NCI-H748 treated with DMSO at 0.1 percent for 48 hours (cell line): ENCODE data around the gene MSANTD3.
"Not testable (repeated sequence)": the region's sequence is repeated elsewhere in the genome, so short reads cannot be mapped to it uniquely, and the experiment has no call there.

Source experiments
- DNase-seq: peaks from one replicate; lab custom pipeline; 2025; lab: John Stamatoyannopoulos, UW

Gene MSANTD3

DNA sequence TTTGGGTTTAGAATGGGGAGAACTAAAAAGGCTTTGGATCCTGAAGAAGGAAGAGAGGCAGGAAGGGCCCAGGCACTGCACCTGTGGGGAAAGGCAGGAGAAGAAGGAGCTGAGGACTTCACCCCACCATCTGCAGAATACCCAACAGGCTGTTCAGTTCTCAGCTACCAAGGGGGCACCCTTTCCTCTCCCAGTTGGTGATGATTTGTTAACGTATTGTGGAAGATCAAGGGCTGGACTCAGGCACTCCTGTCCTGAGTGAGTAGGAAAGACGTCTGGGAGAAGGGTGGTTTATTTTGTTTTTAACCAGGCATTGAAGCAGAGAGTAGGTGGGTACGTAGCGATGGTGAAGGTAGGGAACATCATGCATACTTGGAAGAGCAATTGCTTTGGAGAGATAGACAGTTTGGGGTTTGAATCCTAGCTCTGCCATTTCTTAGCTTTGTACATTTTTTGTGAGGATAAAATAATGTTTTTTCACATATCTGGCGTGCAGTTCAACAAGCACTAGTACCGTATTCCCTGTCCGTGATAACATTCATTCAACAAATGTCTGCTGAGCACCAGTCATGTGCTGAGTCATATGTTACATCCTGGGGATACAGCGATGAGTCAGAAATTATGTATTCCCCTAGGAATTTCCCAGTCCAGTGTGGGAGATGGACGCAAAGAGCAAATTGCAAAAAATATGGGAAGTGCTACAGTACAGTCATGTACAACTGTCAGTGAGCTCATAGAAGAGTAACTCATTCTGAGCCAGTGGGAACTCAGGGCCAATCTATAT lies 2.1 kb downstream of the MSANTD3 start:
- DNase-seq, result no peak

DNA sequence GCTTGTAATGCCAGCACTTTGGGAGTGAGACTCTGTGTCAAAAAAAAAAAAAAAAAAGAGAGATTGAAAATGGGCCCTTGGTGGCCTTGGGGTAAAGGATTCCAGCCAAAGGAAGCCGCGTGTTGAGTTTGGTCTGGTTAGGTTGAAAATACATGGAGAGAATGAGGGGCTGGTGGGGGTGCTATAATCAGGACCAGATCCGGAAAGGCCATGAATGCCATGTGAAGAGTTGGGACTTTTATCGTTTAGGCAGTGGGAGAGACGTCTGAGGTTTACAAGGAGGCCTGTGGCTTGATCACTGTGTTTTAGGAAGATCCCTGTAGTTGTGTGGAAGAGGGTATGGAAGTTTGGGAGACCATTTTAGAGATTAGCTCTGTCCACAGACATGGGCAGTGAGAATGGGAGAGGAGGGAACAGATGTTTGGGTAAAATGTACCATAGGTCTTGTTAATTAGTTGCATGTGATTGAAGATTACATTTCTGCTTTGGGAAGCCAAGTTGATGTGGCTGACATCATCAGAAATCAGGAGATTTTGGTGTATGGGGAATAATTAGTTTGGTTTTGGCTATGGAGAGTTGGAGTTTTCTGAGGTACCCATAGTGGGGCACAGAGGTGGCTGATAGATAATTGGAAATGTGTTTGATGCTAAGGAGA lies 3.5 kb downstream of the MSANTD3 start:
- DNase-seq, result no peak

DNA sequence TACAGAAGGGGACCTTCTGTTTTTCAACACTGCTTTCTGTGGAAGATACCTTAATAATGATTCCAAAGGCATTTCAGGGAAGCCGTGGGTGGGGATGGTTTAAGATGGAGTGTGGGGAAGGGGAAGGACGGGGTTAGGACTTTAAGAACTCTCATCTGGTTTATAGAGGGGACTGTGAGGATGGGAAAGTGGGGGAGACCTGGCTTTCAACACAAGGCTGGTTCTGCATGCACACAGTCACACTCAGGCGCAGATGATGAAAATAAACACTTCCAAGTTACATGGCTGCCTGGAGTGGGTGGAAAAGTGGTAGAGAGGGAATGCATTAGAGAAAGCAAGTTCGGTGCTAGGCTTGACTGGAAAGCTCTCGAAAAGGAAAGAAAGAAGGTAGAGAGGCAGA lies 4.9 kb downstream of the MSANTD3 start:
- DNase-seq, result no peak

DNA sequence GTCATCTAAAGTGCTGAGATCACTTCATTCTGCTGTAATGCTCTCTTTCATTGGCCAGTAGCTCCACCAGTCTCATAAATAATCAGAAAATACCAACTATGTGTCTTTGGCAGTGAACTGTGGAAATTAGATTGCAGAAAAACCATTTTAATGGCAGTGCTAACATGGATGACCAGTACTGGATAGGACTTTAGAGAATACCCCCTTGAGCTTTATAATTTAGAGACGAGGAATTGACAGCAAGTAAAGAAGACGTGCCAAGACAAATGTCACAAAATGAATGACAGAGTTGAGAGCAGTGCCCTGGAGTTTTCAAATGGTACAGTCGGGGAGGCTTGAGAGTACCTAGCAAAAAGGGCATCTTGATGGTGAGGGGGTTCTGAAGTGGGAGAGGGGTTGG lies 5.8 kb downstream of the MSANTD3 start:
- DNase-seq, result no peak

DNA sequence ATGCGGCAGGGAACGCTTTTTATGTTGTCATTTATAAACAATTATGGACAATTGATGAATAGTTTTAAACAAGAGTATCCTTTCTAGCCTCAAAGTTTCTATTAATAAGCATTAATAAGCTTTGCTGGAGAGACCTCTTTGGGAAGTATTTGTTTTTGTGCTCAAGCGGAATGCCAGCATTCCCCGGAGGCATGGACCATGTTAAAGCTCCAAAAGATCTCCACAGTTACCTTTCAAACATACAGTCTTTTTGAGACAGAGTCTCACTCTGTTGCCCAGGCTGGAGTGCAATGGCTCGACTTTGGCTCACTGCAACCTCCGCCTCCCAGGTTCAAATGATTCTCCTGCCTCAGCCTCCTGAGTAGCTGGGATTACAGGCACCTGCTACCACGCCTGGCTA lies 9.6 kb downstream of the MSANTD3 start:
- DNase-seq, result no peak

DNA sequence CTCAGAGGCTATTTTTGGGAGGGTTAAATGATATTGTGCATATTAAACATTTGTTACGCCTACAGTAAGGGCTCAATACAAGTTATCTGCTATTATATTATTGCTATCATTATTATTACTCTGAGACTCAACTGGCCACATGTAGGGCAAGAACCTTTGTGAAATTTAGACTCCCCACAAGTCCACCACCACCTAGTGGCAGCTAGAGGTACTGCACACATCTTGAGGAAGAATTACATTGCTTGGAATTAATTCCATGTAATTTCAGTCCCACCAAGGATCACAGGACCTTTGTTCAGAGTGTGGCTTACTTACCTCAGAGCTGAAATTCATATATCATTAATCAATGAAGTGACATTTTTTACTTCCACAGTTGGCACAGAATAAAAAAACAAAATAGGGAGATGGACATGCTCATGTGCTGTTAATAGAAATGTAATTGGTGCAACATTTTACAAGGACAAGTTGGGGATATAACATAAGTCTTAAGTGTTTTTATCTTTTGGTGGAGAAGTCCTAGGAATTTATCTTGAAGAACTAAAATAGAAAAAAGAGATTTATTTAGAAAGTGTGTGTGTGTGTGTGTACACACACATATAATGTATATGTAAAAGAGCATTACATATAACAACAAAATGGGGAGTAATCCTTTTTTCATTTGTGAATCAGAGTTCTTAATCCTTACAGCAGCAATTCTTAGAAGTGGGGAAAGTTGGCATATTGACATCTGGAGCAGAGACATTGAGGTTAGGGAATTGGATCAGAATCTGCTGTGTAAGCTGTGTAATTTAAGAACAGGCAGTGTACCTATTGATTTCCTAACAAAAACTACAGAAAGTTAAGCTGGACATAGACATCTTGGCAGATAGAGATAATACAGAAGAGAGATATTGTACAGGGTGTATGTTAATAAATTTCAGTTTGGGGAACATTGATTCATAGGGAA lies 11.2 kb downstream of the MSANTD3 start:
- DNase-seq, result peak; percentile 27

DNA sequence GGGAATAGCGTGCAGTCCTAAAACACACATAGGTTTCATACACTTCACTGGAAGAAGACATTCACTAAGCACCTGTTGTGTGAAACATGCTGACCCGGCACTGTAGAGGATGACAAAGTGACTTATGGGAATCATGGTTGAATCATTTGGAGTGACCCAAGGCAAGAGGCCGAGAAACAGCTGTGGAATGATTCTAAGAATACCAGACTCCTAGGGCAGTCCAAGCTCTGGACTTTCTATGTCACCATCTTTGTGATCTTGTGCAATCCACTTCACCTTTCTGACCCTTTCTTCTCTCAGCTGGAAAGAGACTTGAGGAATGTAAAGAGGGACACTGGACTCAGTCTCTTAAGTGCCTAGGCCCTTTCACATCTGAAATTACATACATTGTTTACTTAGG lies 13.1 kb downstream of the MSANTD3 start:
- no peak for DNase-seq

DNA sequence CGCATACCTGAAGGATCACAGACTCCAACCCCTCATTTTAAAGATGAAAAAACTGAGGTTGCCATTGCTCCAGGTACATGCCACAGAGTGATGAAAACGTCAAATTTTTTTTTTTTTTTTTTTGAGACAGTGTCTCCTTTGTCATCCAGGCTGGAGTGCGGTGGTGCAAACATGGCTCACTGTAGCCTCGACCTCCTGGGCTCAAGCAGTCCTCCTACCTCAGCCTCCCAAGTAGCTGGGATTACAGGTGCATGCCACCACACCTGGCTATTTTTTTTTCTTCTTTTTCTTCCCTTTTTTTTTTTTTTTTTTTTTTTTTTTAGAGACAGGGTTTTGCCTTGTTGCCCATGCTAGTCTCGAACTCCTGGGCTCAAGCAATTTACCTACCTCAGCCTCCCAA lies 13.5 kb downstream of the MSANTD3 start:
- DNase-seq, result not testable (repeated sequence)

DNA sequence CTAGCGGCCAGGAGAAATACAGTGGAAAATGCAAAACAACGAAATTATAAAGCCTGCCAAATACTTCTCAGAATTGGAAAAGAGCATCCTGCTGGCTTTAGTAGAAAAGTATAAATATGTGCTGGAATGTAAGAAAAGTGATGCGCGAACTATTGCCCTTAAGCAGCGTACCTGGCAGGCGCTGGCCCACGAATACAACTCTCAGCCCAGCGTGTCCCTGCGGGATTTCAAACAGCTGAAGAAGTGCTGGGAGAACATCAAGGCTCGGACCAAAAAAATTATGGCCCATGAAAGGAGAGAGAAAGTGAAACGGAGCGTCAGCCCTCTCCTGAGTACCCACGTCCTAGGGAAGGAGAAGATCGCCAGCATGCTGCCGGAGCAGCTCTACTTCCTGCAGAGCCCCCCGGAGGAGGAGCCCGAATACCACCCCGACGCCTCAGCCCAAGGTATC lies 15.0 kb downstream of the MSANTD3 start:
- DNase-seq, result no peak

DNA sequence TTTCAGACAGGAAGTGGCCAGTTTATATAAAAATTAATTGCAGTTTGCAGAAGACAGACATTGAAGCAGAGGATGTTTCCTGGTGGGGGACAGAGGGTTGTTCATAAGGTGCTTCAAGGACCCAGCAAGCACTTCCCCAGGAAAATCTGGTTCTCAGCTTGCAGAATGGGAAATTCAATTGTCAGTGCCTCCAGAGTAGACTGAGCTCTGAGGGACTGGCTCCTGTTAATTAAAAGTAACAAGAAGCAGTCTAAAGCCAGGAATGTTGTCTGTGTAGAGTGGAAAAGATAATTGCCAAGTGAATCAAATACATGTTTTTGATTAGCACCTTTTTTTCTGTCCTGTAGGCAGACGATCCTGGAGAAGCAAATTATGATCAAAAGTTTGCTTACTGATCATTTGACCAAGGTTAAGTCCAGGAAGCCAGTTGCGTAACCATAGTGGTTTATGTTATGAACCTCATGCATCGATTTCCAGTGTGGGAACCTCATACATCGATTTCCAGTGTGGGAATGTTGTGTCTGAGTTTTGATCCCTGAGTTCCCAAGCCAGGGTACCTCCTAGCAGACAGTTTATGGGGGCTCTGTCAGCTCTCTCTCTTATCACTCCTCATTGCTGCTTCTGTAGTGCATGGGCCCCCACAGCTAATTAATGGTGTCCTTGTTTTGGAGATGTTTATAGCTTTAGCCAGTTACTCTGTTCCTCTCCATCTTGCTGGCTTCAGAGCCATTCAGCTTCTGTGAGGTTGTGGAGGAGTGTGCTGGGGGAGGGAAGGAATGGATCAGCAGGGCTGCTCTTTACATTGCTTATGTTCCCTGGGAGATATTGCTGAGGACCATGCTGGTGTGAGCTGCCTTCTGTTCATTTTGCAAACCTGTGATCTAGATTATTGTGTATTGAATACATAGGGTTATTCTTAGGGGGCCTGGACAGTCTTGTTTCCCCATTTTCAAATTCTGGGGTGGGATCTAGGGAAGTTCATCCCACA lies 17.1 kb downstream of the MSANTD3 start:
- no peak for DNase-seq

DNA sequence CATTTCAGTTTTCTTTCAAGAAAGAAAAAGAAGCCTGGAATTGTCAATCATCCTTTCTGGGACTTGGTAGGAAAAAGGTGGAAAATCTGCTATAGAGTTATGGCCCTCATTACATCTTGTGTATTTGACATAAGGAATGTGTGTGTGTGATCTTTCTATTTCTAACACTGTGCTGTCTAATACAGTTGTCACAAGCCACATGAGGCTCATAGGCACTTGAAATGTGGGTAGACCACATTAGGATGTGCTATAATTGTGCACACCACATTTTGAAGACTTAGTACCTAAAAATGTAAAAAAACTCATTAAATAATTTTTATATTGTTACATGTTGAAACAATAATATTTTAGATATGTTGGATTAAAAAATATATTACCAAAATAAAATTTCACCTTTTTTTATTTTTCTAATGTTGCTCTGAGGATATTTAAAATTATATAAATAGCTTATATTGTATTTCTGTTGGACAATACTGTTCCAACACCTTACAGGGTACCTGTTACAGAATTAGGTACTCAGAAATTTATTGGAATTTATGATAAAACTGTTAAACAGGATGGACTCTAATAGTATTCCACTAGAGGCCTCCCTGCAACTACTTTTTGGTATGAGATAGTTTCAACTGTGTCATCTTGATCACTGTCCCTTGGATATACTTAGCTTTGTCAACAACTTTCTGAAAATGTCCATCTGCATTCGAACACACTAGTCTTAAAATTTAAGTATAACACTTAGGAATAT lies 18.4 kb downstream of the MSANTD3 start:
- no peak for DNase-seq

DNA sequence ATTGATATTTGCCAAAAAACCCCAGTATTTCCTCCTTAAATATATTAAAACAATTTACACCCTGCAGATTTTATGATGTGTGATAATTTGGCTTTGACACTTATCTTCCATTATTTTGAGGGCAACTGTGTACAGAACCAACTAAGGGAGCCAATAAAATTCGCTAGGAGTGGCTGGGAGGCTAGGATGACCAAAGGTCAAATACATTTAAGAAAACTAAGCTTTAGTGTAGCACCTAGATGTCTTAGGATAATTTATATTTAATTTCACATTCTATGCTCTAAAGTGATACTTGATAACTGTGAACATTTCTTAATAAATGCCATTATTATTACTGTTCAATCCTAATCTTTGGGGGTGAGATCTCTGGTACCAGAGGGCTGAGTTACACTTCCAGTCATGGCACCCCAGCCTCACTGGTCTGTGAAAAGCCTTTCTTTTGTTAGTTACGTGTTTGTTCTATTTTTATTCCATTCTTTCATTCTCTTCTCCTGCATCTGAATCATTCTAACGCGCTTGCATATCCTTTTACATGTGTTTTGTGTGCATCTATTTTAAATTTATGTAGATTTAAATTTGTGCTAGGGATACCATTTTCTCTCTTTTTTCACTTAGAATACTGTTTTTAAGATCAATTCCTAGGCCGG lies 19.1 kb downstream of the MSANTD3 start:
- no peak for DNase-seq

DNA sequence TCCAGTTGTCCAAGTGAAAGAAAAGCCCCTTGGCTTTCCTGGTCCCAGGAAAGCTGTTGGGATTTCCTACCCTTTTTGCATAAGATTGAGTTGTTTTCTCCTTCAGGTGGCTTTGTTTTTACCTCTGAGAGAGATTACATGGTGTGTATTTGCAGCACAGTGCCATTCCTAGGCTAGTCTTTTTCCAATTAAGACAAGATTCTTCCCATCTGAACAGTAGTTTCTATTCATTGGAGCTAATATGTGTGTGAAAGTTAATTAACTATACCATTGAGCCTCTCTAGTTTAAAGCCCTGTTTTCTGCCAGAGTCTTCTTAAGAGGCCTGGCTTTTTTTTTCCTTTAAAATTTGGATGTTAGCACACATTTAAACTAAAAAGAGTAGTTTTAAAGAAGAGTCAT lies 20.1 kb downstream of the MSANTD3 start:
- no peak for DNase-seq

DNA sequence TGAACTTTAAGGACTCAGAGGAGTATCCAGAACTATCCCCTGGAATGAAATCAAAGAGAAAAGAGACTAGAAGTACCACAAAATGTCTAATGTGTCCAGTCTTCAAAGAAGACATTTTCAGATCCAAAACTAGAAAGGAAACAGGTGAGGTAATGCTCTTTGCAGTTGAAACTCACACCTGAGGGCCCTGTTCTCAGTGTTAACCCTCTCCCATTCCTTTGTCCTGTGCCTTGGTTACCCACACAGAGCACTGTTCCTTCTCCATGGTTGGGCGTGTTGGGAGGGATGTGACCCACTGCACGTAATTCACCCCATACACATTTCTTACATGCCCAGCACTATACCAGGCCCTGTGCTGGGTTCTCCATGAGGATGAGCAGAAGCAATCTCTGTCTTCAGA lies 21.3 kb downstream of the MSANTD3 start:
- DNase-seq, result no peak

DNA sequence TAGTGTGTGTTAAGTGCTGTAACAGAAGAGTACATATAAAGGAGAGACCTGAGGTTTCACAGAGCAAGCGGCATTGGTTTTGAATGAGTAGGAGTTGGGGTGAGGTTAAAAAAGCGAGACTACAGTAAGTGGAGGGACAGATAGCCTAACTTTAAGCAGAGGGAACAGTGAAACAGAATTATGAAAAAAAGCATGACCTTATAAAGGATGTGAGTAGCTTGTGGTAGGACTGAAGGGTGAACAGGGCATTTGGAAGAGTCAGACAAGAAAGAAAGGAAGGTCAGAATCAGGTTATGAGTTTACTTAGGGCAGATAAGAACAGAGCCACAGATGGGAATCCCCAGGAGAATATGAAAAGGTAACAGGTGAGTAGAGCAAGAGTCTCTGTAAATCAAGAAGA lies 22.5 kb downstream of the MSANTD3 start:
- no peak for DNase-seq

DNA sequence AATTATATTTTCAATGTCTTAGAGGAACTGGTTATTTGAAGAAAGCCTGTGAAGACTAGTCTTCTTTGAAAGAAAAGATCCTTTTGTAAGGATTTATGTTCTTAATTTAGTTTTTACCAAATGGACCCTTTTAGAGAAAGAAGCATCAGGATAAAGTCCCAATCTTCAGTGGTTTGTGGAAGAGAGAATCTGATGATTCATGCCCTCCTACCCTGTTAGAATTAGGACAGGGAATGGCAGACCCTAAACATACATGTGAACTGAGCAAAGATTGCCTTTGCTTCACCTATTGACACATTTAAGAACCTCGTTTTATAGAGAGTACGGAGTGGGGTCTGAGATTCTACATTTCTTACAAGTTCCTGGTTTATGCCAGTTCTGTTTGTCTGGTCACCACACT lies 26.0 kb downstream of the MSANTD3 start:
- no peak for DNase-seq

DNA sequence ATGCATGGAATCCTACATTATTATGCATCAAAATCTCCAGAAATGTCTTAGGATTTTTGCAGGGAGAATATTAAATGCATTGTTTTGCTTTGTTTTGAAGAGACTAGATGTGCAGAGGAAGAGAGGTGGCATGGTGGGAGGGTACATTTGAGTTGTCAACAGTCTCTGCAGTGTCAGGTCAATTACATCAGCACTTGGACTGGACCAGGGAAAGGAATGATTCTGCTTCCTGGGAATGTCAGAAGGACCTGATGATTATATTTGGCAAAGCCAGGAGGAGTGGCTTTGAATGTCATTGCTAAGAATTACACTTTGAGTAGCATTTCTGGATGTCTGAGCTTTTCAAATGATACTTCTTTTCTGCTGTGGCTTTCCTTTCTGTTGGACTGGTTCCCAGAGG lies 28.5 kb downstream of the MSANTD3 start:
- no peak for DNase-seq

DNA sequence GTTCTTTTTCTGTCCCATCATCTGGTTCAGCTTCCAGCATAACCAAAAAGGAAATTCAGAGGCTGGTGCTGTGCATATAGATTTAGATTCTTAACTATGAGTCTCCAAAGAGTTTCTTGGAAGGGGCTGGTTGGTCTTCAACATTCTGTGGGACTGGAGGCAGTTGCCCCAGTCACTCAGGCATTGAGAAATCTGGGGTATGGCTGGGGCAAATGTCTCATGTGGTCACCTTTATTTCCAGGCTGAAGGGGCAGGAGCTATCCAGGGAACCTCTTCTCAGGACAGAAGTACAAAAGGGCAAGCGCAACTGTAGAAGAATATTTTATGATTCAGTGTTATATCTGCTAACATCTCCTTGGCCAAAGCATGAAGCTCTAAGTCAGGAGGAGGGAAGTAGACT lies 30.6 kb downstream of the MSANTD3 start:
- no peak for DNase-seq

DNA sequence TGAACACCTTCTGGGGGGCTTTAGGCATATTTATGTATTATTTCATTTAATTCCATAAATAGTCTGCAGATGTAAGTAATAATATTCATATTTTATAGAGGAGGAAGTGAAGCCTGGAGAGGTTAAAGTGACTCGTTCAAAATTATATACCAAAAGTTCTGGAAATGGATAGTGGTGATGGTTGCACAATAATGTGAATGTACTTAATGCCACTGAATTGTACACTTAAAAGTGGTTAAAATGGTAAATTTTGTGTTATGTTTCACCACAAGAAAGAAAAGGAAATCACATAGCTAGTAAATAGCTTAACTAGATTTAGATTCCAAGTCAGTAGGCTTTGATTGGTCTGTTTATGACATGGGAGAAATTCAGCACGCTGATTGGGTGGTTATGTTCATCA lies 33.0 kb downstream of the MSANTD3 start:
- no peak for DNase-seq

DNA sequence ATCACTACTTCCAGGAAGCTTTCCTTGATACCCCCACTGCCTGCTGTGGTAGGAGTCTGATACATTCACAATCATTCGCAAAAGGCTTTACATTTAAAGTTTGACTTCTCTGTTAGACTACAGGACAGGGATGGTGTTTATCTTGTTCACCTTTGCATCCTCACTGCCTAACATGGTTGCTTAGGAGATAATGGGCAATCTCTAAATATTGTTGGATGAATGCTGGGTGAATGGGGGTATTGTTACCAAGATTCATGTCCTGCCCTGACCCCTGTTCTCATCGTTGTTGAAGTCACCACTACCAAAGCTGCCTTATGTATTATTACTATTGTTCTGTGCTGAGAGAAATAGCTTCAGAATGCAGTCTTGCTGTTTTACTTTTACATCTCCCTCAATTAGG lies 38.3 kb downstream of the MSANTD3 start:
- no peak for DNase-seq
